K562 (cell line): ENCODE measurements around the gene RAD23B. TPM values are rescaled to one million over a fixed set of nuclear protein-coding genes. Genes with fewer than 3 reads are reported as not detected.

Experiments used
- CAMTA2 ChIP-seq: fragments of 250-450 bp; sonication (Bioruptor Pico); conservative IDR thresholded peaks from 2 replicates; pipeline ENCODE4 v1.5.1; 2022
- CGGBP1 ChIP-seq: fragments of 250-450 bp; sonication (Bioruptor Pico); IDR thresholded peaks from 2 replicates; pipeline ENCODE4 v1.9.0; 2021; ENCODE audit warnings: mild to moderate bottlenecking
- CHD2 ChIP-seq: IDR thresholded peaks from 2 replicates; pipeline ENCODE4 v1.6.1; 2011; ENCODE audit warnings: low read depth, low read length
- CTBP1 ChIP-seq: fragments of 450-650 bp; IDR thresholded peaks from 2 replicates; pipeline ENCODE4 v1.6.1; 2016; ENCODE audit warnings: borderline replicate concordance
- HBP1 ChIP-seq: fragments of 450-650 bp; formaldehyde crosslinking; IDR thresholded peaks from 2 replicates; pipeline ENCODE4 v1.4.0; 2022; ENCODE audit warnings: missing genetic modification characterization
- HES1 ChIP-seq: fragments of 450-650 bp; IDR thresholded peaks from 2 replicates; pipeline ENCODE4 v1.6.1; 2016; ENCODE audit warnings: low read depth, mild to moderate bottlenecking, moderate library complexity
- IRF9 ChIP-seq: fragments of 450-650 bp; IDR thresholded peaks from 2 replicates; pipeline ENCODE4 v1.6.1; 2016; ENCODE audit warnings: missing biosample characterization, missing genetic modification characterization
- MCM5 ChIP-seq: fragments of 450-650 bp; IDR thresholded peaks from 2 replicates; pipeline ENCODE4 v1.6.1; 2016; ENCODE audit warnings: low read depth
- NELFE ChIP-seq: IDR thresholded peaks from 2 replicates; pipeline ENCODE4 v1.6.1; 2011; ENCODE audit warnings: mild to moderate bottlenecking; ENCODE audit not compliant: insufficient read depth, insufficient read length
- NFE2L1 ChIP-seq: fragments of 450-650 bp; IDR thresholded peaks from 2 replicates; pipeline ENCODE4 v1.6.1; 2016; ENCODE audit warnings: missing genetic modification characterization, low read depth, mild to moderate bottlenecking, missing compliant biosample characterization, moderate library complexity, borderline replicate concordance
- NRF1 ChIP-seq, 2 experiments: fragments of 450-650 bp; IDR thresholded peaks in 1 of 2; conservative IDR thresholded peaks in 1 of 2; 2 replicates each; pipeline ENCODE4 v1.6.1; 2014; ENCODE audit warnings: mild to moderate bottlenecking in 2 of 2
- PCBP1 ChIP-seq: fragments of 200-400 bp; formaldehyde crosslinking; IDR thresholded peaks from 2 replicates; pipeline ENCODE4 v1.6.1; 2018; ENCODE audit warnings: mild to moderate bottlenecking, low read depth, low read length; ENCODE audit not compliant: poor library complexity, severe bottlenecking
- PHF8 ChIP-seq: fragments of 200-600 bp; sonication (generic); IDR thresholded peaks from 2 replicates; pipeline ENCODE4 v1.6.1; 2012; ENCODE audit warnings: mixed run types, mild to moderate bottlenecking, inconsistent platforms, low read length, moderate library complexity, borderline replicate concordance
- RBM14 ChIP-seq: fragments of 200-400 bp; formaldehyde crosslinking; IDR thresholded peaks from 2 replicates; pipeline ENCODE4 v1.6.1; 2018; ENCODE audit warnings: low read depth, mild to moderate bottlenecking, low read length, moderate library complexity, borderline replicate concordance; ENCODE audit not compliant: insufficient read depth
- RFX7 ChIP-seq: fragments of 250-450 bp; sonication (Bioruptor Pico); IDR thresholded peaks from 2 replicates; pipeline ENCODE4 v1.5.1; 2021; ENCODE audit warnings: mild to moderate bottlenecking
- SP1 ChIP-seq: sonication (generic); formaldehyde crosslinking; IDR thresholded peaks from 2 replicates; pipeline ENCODE4 v1.8.1; 2022; ENCODE audit warnings: mild to moderate bottlenecking, missing genetic modification reagents
- ZMIZ1 ChIP-seq, 2 experiments: fragments of 150-350 bp in 1 of 2; IDR thresholded peaks; 2 replicates each; pipeline ENCODE4 v1.6.1; 2012 to 2016; ENCODE audit warnings: low read depth in 2 of 2, low read length in 2 of 2, mild to moderate bottlenecking in 1 of 2, moderate library complexity in 1 of 2
- ZNF175 ChIP-seq: fragments of 200-800 bp; sonication (Bioruptor generic); IDR thresholded peaks from 2 replicates; pipeline ENCODE4 v1.6.1; 2016; ENCODE audit warnings: low read depth, mild to moderate bottlenecking, missing genetic modification characterization, missing compliant biosample characterization
- ZNF695 ChIP-seq: fragments of 450-650 bp; formaldehyde crosslinking; IDR thresholded peaks from 2 replicates; pipeline ENCODE4 v1.4.0; 2020; ENCODE audit warnings: mild to moderate bottlenecking, moderate library complexity
- polyA plus RNA-seq, 8 experiments: library from polyadenylated mRNA; depleted of rRNA in 4 of 8; stranded (reverse) in 5 of 8; unstranded in 3 of 8; fragments of >200 nt; fragmentation: Nextera tagmentation in 2 of 8; fragmentation: Illumina TruSeq in 1 of 8; extraction: Ambion mirVana in 2 of 8; extraction: Trizol in 1 of 8; gene quantifications; 2 replicates each; pipeline versions ENCODE4 v1.2.1 to v1.2.3, GENCODE V29; 2011 to 2014; ENCODE audit warnings: inconsistent platforms in 1 of 8, missing spikeins in 1 of 8
- total RNA-seq, 7 experiments: library from RNA; depleted of rRNA in 6 of 7; stranded (reverse); fragments of >200 nt in 6 of 7; fragmentation: Illumina TruSeq in 2 of 7; extraction: Trizol in 2 of 7; gene quantifications; 2 replicates each; pipeline versions ENCODE4 v1.2.1 to v1.2.3, GENCODE V29; 2011 to 2021; ENCODE audit warnings: low replicate concordance in 1 of 7

RAD23B gene
- total and polyA plus RNA-seq, 9 of the 15 experiments (the other 6 are each of a cell fraction or from before 2014, with no cell fraction given) = 14.5 to 184 (median 114) TPM

- no peak for TF ChIP-seq NELFE
- TF ChIP-seq PHF8 = peak; percentile 69; the same call in 1 of the 2 replicates
- no peak for TF ChIP-seq MCM5
- TF ChIP-seq NRF1 (conservative IDR thresholded peaks at IDR 0.05 in 1 of 2, IDR thresholded peaks at IDR 0.05 in 1 of 2) = no peak
- no peak for TF ChIP-seq IRF9 (tag)
- TF ChIP-seq CGGBP1 (CRISPR knock-in tag) = no peak
- no peak for TF ChIP-seq HES1
- no peak for TF ChIP-seq ZNF695 (CRISPR knock-in tag)
- TF ChIP-seq CHD2 = peak; percentile 72
- no peak for TF ChIP-seq CAMTA2 (CRISPR knock-in tag)
- TF ChIP-seq NFE2L1 = no peak
- TF ChIP-seq RBM14 = 0 out of 2 replicates have a peak, but pooled peaks have one; percentile 50
- no peak for TF ChIP-seq PCBP1
- no peak for TF ChIP-seq SP1 (CRISPR knock-in tag)
- TF ChIP-seq RFX7 (CRISPR knock-in tag) = no peak
- no peak for TF ChIP-seq CTBP1
- TF ChIP-seq ZMIZ1 (IDR thresholded peaks at IDR 0.05; ENCODE audit: low read depth in 2 of 2, low read length in 2 of 2) = no peak
- TF ChIP-seq HBP1 = no peak
- no peak for TF ChIP-seq ZNF175
These were observed 841 bp downstream of the RAD23B start (continued) for GRCh38 chr9:107283623-107284616.
